NCI-H1694 (cell line): ENCODE results near the gene RNF224.

Experiments used
- DNase-seq: peaks from one replicate; lab custom pipeline; 2025; lab: John Stamatoyannopoulos, UW

The RNF224 gene

GRCh38 chr9:137215196-137215986 lies 11.9 kb upstream of the RNF224 start:
- DNase-seq, result no peak

- no peak for DNase-seq
These were observed 10.9 kb upstream of the RNF224 start for GRCh38 chr9:137216188-137216965.

GRCh38 chr9:137217276-137218211 lies 9.8 kb upstream of the RNF224 start:
- no peak for DNase-seq

GRCh38 chr9:137218212-137218753 lies 9.0 kb upstream of the RNF224 start:
- DNase-seq, result no peak

- no peak for DNase-seq
These were observed 8.5 kb upstream of the RNF224 start for GRCh38 chr9:137218754-137219271.

GRCh38 chr9:137219757-137220316 lies 7.5 kb upstream of the RNF224 start:
- DNase-seq, result no peak

GRCh38 chr9:137220317-137221094 lies 6.8 kb upstream of the RNF224 start:
- no peak for DNase-seq

GRCh38 chr9:137221095-137221505 lies 6.2 kb upstream of the RNF224 start:
- DNase-seq, result no peak

- DNase-seq, result no peak
These were observed 5.7 kb upstream of the RNF224 start for GRCh38 chr9:137221506-137222111.

- no peak for DNase-seq
These were observed 4.9 kb upstream of the RNF224 start, which contains the start of gene RNF208 for GRCh38 chr9:137222190-137223077. TSS of gene RNF208 (minus strand) at chr9:137222240. CDS start at chr9:137221212, 1,028 bp downstream.

- peak; percentile 88 for DNase-seq
These were observed 4.0 kb upstream of the RNF224 start for GRCh38 chr9:137223078-137223970.

- no peak for DNase-seq
These were observed 2.2 kb upstream of the RNF224 start, which contains the start of gene CYSRT1 for GRCh38 chr9:137224830-137225694. TSS of gene CYSRT1 (plus strand) at chr9:137225174. CDS start at chr9:137225622, 448 bp downstream.

- no peak for DNase-seq
These were observed 1.5 kb upstream of the RNF224 start for GRCh38 chr9:137225699-137226331.

- no peak for DNase-seq
These were observed 806 bp upstream of the RNF224 start for GRCh38 chr9:137226338-137227053.

GRCh38 chr9:137227853-137228505 lies 677 bp downstream of the RNF224 start:
- no peak for DNase-seq
